ENCODE data around the gene HES6.

HES6 gene, protein sequence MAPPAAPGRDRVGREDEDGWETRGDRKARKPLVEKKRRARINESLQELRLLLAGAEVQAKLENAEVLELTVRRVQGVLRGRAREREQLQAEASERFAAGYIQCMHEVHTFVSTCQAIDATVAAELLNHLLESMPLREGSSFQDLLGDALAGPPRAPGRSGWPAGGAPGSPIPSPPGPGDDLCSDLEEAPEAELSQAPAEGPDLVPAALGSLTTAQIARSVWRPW

GRCh38 chr2:238239863-238240756 lies at the start of gene HES6:
Gene HES6, minus strand, starts transcription at chr2:238240038. Its CDS starts 133 bp downstream, at chr2:238239905.
- TF ChIP-seq CTCF (IDR thresholded peaks at IDR 0.05; ENCODE audit: extremely low read depth, missing control alignments), result no peak
- DNase-seq (ENCODE audit: low spot score), result peak; percentile 97

DNA sequence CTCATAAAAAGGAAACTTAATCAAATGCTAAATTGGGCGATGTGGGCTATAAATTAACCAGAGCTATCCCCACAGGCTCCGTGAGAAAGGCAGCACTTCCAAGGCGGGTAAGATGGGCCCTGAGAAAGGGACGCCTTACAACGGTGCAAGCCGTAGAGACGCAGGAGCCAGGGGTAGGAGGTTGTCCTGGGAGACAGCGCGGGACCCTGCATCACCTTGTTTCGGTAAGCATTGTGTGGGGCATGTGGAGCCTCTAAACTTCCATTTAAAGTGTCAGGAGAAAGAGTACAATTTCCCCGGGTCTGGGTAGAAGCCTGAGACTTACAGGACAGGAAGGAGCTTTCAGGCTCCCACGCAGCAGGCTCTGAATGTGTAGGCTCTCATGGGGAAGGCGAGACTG lies 49.7 kb upstream of the HES6 start:
- TF ChIP-seq CTCF (IDR thresholded peaks at IDR 0.05; ENCODE audit: extremely low read depth, missing control alignments), result no peak
- no peak for DNase-seq (ENCODE audit: low spot score)

DNA sequence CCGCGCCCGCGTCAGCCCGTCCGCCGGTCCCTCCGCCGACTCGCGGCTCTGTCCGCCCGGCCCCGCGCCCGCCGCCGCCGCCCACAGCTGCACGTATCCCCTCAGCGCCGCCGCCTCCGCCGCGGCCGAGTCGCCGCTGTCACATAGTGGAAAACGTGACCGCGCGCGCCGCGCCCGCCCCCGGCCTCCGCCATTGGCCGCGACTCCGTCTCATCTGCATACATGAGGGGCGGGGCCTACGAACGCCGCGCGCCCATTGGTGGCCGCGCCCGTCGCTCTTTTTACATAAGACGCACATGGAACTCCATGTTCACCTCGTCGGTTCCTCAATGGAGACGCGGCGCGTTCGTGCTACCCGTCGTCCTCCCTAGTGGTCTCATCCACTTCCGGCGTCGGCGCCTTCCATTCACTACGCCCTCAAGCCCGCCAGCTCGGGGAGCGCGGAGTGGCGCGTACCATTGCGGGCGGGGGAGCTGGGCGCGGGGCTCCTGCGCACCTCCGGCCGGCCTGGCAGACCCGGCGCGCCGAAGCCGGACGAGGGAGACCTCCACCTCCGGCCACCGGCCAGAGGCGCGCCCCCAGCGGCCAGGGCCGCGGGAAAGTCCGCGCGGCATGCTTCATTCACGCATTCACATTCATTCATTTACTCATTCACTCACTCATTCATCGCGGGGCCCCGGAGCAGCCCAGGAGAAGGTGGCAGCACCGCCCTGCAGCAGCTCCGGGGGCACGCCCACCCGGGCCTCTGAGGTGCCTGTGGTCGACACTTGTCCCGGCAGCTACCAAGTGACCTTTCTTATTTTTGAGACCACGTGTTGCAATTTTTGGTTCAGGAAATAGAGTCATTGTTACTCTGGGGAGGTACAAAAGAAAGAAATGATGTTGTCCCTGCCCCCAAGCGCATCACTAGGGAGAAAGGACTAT lies 49.1 kb upstream of the HES6 start:
- peak; percentile 99 for DNase-seq (ENCODE audit: low spot score)
- no peak for TF ChIP-seq CTCF (IDR thresholded peaks at IDR 0.05; ENCODE audit: extremely low read depth, missing control alignments)

- no peak for TF ChIP-seq CTCF (IDR thresholded peaks at IDR 0.05; ENCODE audit: extremely low read depth, missing control alignments)
- DNase-seq (ENCODE audit: low spot score), result peak; percentile 56
Observed at GRCh38 chr2:238287737-238288649, 48.2 kb upstream of the HES6 start, which contains the start of gene PER2. Gene PER2, minus strand, starts transcription at chr2:238288610. Its CDS starts 10,674 bp downstream, at chr2:238277936.

- no peak for TF ChIP-seq CTCF (IDR thresholded peaks at IDR 0.05; ENCODE audit: extremely low read depth, missing control alignments)
- no peak for DNase-seq (ENCODE audit: low spot score)
Observed at GRCh38 chr2:238286987-238287736, 47.3 kb upstream of the HES6 start.

- no peak for TF ChIP-seq CTCF (IDR thresholded peaks at IDR 0.05; ENCODE audit: extremely low read depth, missing control alignments)
- DNase-seq (ENCODE audit: low spot score), result no peak
Observed at GRCh38 chr2:238286551-238286950, 46.7 kb upstream of the HES6 start.

All from GM20000 (cell line).